LNCAP (cell line): Measurements from ENCODE around the gene VSIG8.

Experiments used
- CTCF ChIP-seq: fragments of 450-650 bp; IDR thresholded peaks from 2 replicates; pipeline ENCODE4 v1.5.1; 2017; ENCODE audit warnings: mild to moderate bottlenecking

Gene VSIG8

GRCh38 chr1:159804924-159805323 is 57.5 kb downstream of the VSIG8 start:
- TF ChIP-seq CTCF = no peak
